IPS-18a (cell line): ENCODE results near the gene GRM1.

Source experiments
- H3K27ac ChIP-seq: one replicate; pipeline ENCODE4 v1.5.1; 2013; ENCODE audit warnings: low read length
- H3K27me3 ChIP-seq: one replicate; pipeline ENCODE4 v1.6.1; 2013; ENCODE audit warnings: mild to moderate bottlenecking, low read length; ENCODE audit not compliant: control insufficient read depth, insufficient read depth
- H3K36me3 ChIP-seq: one replicate; pipeline ENCODE4 v1.6.1; 2013; ENCODE audit warnings: low read depth, low read length; ENCODE audit not compliant: control insufficient read depth
- H3K4me1 ChIP-seq: one replicate; pipeline ENCODE4 v1.6.1; 2013; ENCODE audit warnings: low read depth, low read length; ENCODE audit not compliant: control insufficient read depth
- H3K4me3 ChIP-seq: one replicate; pipeline ENCODE4 v1.5.1; 2013; ENCODE audit warnings: low read length
- H3K9ac ChIP-seq: one replicate; pipeline ENCODE4 v1.6.1; 2013; ENCODE audit warnings: mild to moderate bottlenecking, low read length, moderate library complexity
- H3K9me3 ChIP-seq: one replicate; pipeline ENCODE4 v1.6.1; 2013; ENCODE audit warnings: low read depth, low read length; ENCODE audit not compliant: control insufficient read depth

GRM1 gene

GRCh38 chr6:146194434-146194833 lies 165.6 kb downstream of the GRM1 start:
- no peak overlapping the region for H3K9ac ChIP-seq
- H3K4me1 ChIP-seq = no peaks in the 10 kb centered on the region
- no peaks in the 10 kb centered on the region for H3K9me3 ChIP-seq
- H3K27me3 ChIP-seq = no peaks in the 10 kb centered on the region
- H3K27ac ChIP-seq = no peak overlapping the region
- H3K4me3 ChIP-seq = no peak overlapping the region
- H3K36me3 ChIP-seq = no peaks in the 10 kb centered on the region

- H3K27me3 ChIP-seq = no peaks in the 10 kb centered on the region
- H3K27ac ChIP-seq = no peak overlapping the region
- no peak overlapping the region for H3K4me3 ChIP-seq
- no peaks in the 10 kb centered on the region for H3K9me3 ChIP-seq
- H3K36me3 ChIP-seq = no peaks in the 10 kb centered on the region
- H3K9ac ChIP-seq = no peak overlapping the region
- H3K4me1 ChIP-seq = no peaks in the 10 kb centered on the region
Measured at GRCh38 chr6:146200176-146200575, 171.3 kb downstream of the GRM1 start.

- Histone ChIP-seq H3K4me1 (no peaks in the 10 kb centered on the region), H3K9ac (no peak overlapping the region), H3K27me3 (no peaks in the 10 kb centered on the region), H3K4me3 (no peak overlapping the region), H3K9me3 (no peaks in the 10 kb centered on the region), H3K36me3 (no peaks in the 10 kb centered on the region), H3K27ac (no peak overlapping the region)
Measured at GRCh38 chr6:146202570-146202969, 173.7 kb downstream of the GRM1 start.

GRCh38 chr6:146209942-146210341 lies 181.1 kb downstream of the GRM1 start:
- Histone ChIP-seq H3K36me3 (no peaks in the 10 kb centered on the region), H3K27me3 (no peaks in the 10 kb centered on the region), H3K4me1 (peaks cover 12% of the 10 kb centered on the region), H3K4me3 (no peak overlapping the region), H3K9ac (no peak overlapping the region), H3K27ac (no peak overlapping the region), H3K9me3 (no peaks in the 10 kb centered on the region)

GRCh38 chr6:146210406-146211083 lies 181.7 kb downstream of the GRM1 start:
- Histone ChIP-seq H3K4me1 (peaks cover 12% of the 10 kb centered on the region), H3K36me3 (no peaks in the 10 kb centered on the region), H3K4me3 (no peak overlapping the region), H3K27me3 (no peaks in the 10 kb centered on the region), H3K27ac (no peak overlapping the region), H3K9me3 (no peaks in the 10 kb centered on the region), H3K9ac (no peak overlapping the region)

GRCh38 chr6:146211646-146212045 lies 182.8 kb downstream of the GRM1 start:
- Histone ChIP-seq H3K36me3 (no peaks in the 10 kb centered on the region), H3K27ac (no peak overlapping the region), H3K4me1 (peaks cover 12% of the 10 kb centered on the region), H3K9ac (no peak overlapping the region), H3K4me3 (no peak overlapping the region), H3K9me3 (no peaks in the 10 kb centered on the region), H3K27me3 (no peaks in the 10 kb centered on the region)

- no peak overlapping the region for H3K27ac ChIP-seq
- H3K4me1 ChIP-seq = peaks cover 12% of the 10 kb centered on the region
Measured at GRCh38 chr6:146212781-146213180, 183.9 kb downstream of the GRM1 start.

GRCh38 chr6:146219101-146219500 lies 190.2 kb downstream of the GRM1 start:
- no peak overlapping the region for H3K4me3 ChIP-seq
- no peak overlapping the region for H3K9ac ChIP-seq
- H3K27me3 ChIP-seq = no peaks in the 10 kb centered on the region

More at GRCh38 chr6:146212781-146213180, 183.9 kb downstream of the GRM1 start:
- Histone ChIP-seq H3K4me3 (no peak overlapping the region), H3K9ac (no peak overlapping the region), H3K36me3 (no peaks in the 10 kb centered on the region), H3K27me3 (no peaks in the 10 kb centered on the region), H3K9me3 (no peaks in the 10 kb centered on the region)

GRCh38 chr6:146224449-146224848 lies 195.6 kb downstream of the GRM1 start:
- no peak overlapping the region for H3K27ac ChIP-seq
- H3K36me3 ChIP-seq = no peaks in the 10 kb centered on the region
- H3K9me3 ChIP-seq = no peaks in the 10 kb centered on the region
- no peaks in the 10 kb centered on the region for H3K4me1 ChIP-seq
- no peak overlapping the region for H3K9ac ChIP-seq
- no peak overlapping the region for H3K4me3 ChIP-seq
- H3K27me3 ChIP-seq = no peaks in the 10 kb centered on the region

More at GRCh38 chr6:146219101-146219500, 190.2 kb downstream of the GRM1 start:
- no peaks in the 10 kb centered on the region for H3K9me3 ChIP-seq
- no peaks in the 10 kb centered on the region for H3K4me1 ChIP-seq
- no peaks in the 10 kb centered on the region for H3K36me3 ChIP-seq
- no peak overlapping the region for H3K27ac ChIP-seq

- no peaks in the 10 kb centered on the region for H3K4me1 ChIP-seq
- no peak overlapping the region for H3K4me3 ChIP-seq
- H3K9me3 ChIP-seq = no peaks in the 10 kb centered on the region
- H3K9ac ChIP-seq = no peak overlapping the region
- no peaks in the 10 kb centered on the region for H3K36me3 ChIP-seq
- no peaks in the 10 kb centered on the region for H3K27me3 ChIP-seq
- H3K27ac ChIP-seq = no peak overlapping the region
Measured at GRCh38 chr6:146224988-146225387, 196.1 kb downstream of the GRM1 start.

- H3K4me3 ChIP-seq = no peak overlapping the region
- no peaks in the 10 kb centered on the region for H3K27me3 ChIP-seq
- H3K9ac ChIP-seq = no peak overlapping the region
- no peaks in the 10 kb centered on the region for H3K36me3 ChIP-seq
- H3K27ac ChIP-seq = no peak overlapping the region
- H3K9me3 ChIP-seq = no peaks in the 10 kb centered on the region
- H3K4me1 ChIP-seq = no peaks in the 10 kb centered on the region
Measured at GRCh38 chr6:146240322-146240721, 211.5 kb downstream of the GRM1 start.

GRCh38 chr6:146240807-146241206 lies 211.9 kb downstream of the GRM1 start:
- Histone ChIP-seq H3K27ac (no peak overlapping the region), H3K4me1 (no peaks in the 10 kb centered on the region)

More at GRCh38 chr6:146240807-146241206, 211.9 kb downstream of the GRM1 start:
- no peaks in the 10 kb centered on the region for H3K9me3 ChIP-seq
- no peak overlapping the region for H3K9ac ChIP-seq
- no peak overlapping the region for H3K4me3 ChIP-seq
- H3K27me3 ChIP-seq = no peaks in the 10 kb centered on the region
- no peaks in the 10 kb centered on the region for H3K36me3 ChIP-seq
